GM12878 (cell line): ENCODE results near the gene FOXO3. TPM values are rescaled to one million over a fixed set of nuclear protein-coding genes. Genes with fewer than 3 reads are reported as not detected.

Experiments
- ATAC-seq: fragments of 200-7000 bp; cut with Tn5 transposase; 3 replicates; pipeline ENCODE4 v1.9.1; 2020; ENCODE audit warnings: mild to moderate bottlenecking, moderate library complexity
- BruUV-seq: library from RNA; stranded (reverse); fragments of 400-500 nt; replicated peaks from 2 replicates; lab custom pipeline; 2021; lab: Mats Ljungman, UMichigan
- CTCF ChIA-PET: fragments of 300-600 bp; sonication (Branson Sonifier 250); formaldehyde crosslinking; extraction: SDS; loops from one replicate; lab custom pipeline; 2021; ENCODE audit warnings: inconsistent platforms; lab: Yijun Ruan, JAX
- POLR2A ChIA-PET: fragments of 350-600 bp; formaldehyde crosslinking; extraction: SDS; loops from one replicate; lab custom pipeline; 2021; ENCODE audit warnings: inconsistent platforms; lab: Charles Lee
- RAD21 ChIA-PET: fragments of 300-600 bp; sonication (Branson Sonifier 250); formaldehyde crosslinking; loops from one replicate; lab custom pipeline; 2023; ENCODE audit warnings: antibody characterized with exemption; ENCODE audit not compliant: unreplicated experiment; lab: Charles Lee
- SMC1A ChIA-PET: fragments of 300-600 bp; sonication (Branson Sonifier 250); formaldehyde crosslinking; loops from one replicate; lab custom pipeline; 2023; ENCODE audit not compliant: unreplicated experiment, uncharacterized antibody; lab: Charles Lee
- DNase-seq: peaks from one replicate; pipeline ENCODE4 v3.0.0-alpha.2; 2011; ENCODE audit warnings: low read depth, low spot score
- FAIRE-seq: peaks from 3 replicates; lab custom pipeline; 2011; peaks lifted over from hg19 to GRCh38; lab: Jason Lieb, UNC
- H2AFZ ChIP-seq: 2 replicates; pipeline ENCODE4 v1.6.0; 2011; ENCODE audit warnings: low read depth, low read length, control low read depth; ENCODE audit not compliant: control insufficient read depth
- H3K27ac ChIP-seq: 2 replicates; pipeline ENCODE4 v1.5.1; 2011; ENCODE audit warnings: control low read depth; ENCODE audit not compliant: control insufficient read depth, insufficient read depth
- H3K27me3 ChIP-seq, 2 experiments: replicated peaks in 1 of 2; 2 replicates each; pipeline versions ENCODE4 v1.6.0 to v1.6.1; 2011; ENCODE audit warnings: low read length in 1 of 2; ENCODE audit not compliant: control insufficient read depth in 2 of 2, insufficient read depth in 2 of 2
- H3K36me3 ChIP-seq, 2 experiments: 2 replicates each; pipeline ENCODE4 v1.5.1; 2011; ENCODE audit warnings: low read length in 1 of 2; ENCODE audit not compliant: control insufficient read depth in 2 of 2, insufficient read depth in 2 of 2
- H3K4me1 ChIP-seq: 2 replicates; pipeline ENCODE4 v1.6.1; 2011; ENCODE audit warnings: mild to moderate bottlenecking, low read length, moderate library complexity, mixed read lengths; ENCODE audit not compliant: control insufficient read depth, insufficient read depth
- H3K4me2 ChIP-seq: 2 replicates; pipeline ENCODE4 v1.6.0; 2011; ENCODE audit warnings: control low read depth; ENCODE audit not compliant: control insufficient read depth, insufficient read depth
- H3K4me3 ChIP-seq: fragments of 200-600 bp; sonication (generic); 2 replicates; pipeline ENCODE4 v1.5.1; 2016
- H3K79me2 ChIP-seq: 2 replicates; pipeline ENCODE4 v1.6.0; 2011; ENCODE audit warnings: low read length; ENCODE audit not compliant: control insufficient read depth, insufficient read depth
- H3K9ac ChIP-seq: 2 replicates; pipeline ENCODE4 v1.8.0; 2011; ENCODE audit warnings: low read length, control low read depth, mixed read lengths; ENCODE audit not compliant: control insufficient read depth, insufficient read depth
- H3K9me3 ChIP-seq: replicated peaks from 3 replicates; pipeline ENCODE4 v1.5.1; 2011; ENCODE audit warnings: mild to moderate bottlenecking, low read length; ENCODE audit not compliant: control insufficient read depth, insufficient read depth
- H4K20me1 ChIP-seq: 2 replicates; pipeline ENCODE4 v1.6.0; 2011; ENCODE audit not compliant: control insufficient read depth, insufficient read depth
- ESRRA ChIP-seq: IDR thresholded peaks from 2 replicates; pipeline ENCODE4 v1.6.1; 2012; ENCODE audit warnings: mild to moderate bottlenecking, low read length, improper control_type of control experiment
- FOS ChIP-seq: IDR thresholded peaks from 3 replicates; pipeline ENCODE4 v1.6.1; 2011; ENCODE audit warnings: borderline replicate concordance; ENCODE audit not compliant: insufficient read length; ENCODE audit errors: extremely low read depth
- FOXK2 ChIP-seq: fragments of 450-650 bp; IDR thresholded peaks from 2 replicates; pipeline ENCODE4 v1.6.1; 2017; ENCODE audit warnings: mild to moderate bottlenecking, moderate library complexity
- HCFC1 ChIP-seq: fragments of 150-350 bp; IDR thresholded peaks from 2 replicates; pipeline ENCODE4 v1.6.1; 2014; ENCODE audit warnings: low read length
- MEF2B ChIP-seq: fragments of 450-650 bp; IDR thresholded peaks from 2 replicates; pipeline ENCODE4 v1.6.1; 2018; ENCODE audit warnings: mild to moderate bottlenecking, moderate library complexity; ENCODE audit not compliant: partially characterized antibody, poor library complexity, severe bottlenecking
- NBN ChIP-seq: fragments of 450-650 bp; IDR thresholded peaks from 2 replicates; pipeline ENCODE4 v1.6.1; 2016
- RB1 ChIP-seq: fragments of 450-650 bp; formaldehyde crosslinking; IDR thresholded peaks from 2 replicates; pipeline ENCODE4 v1.6.1; 2017; ENCODE audit warnings: mild to moderate bottlenecking, borderline replicate concordance
- SMAD1 ChIP-seq: fragments of 450-650 bp; IDR thresholded peaks from 2 replicates; pipeline ENCODE4 v1.6.1; 2018; ENCODE audit warnings: mild to moderate bottlenecking, low read depth; ENCODE audit not compliant: partially characterized antibody
- SRF ChIP-seq, 2 experiments: IDR thresholded peaks; 2 replicates each; pipeline ENCODE4 v1.6.1; 2011; ENCODE audit warnings: low read depth in 2 of 2, low read length in 2 of 2, mild to moderate bottlenecking in 1 of 2, moderate library complexity in 1 of 2
- YY1 ChIP-seq: IDR thresholded peaks from 2 replicates; pipeline ENCODE4 v1.6.1; 2011; ENCODE audit warnings: low read depth, mild to moderate bottlenecking, low read length
- ZNF207 ChIP-seq: fragments of 450-650 bp; IDR thresholded peaks from 2 replicates; pipeline ENCODE4 v1.6.1; 2014; ENCODE audit warnings: antibody characterized with exemption, mild to moderate bottlenecking, borderline replicate concordance
- WGBS: methylation state at CpG from one replicate; pipeline ENCODE4 v1.1.6; 2016; ENCODE audit warnings: low lambda C conversion rate; ENCODE audit not compliant: insufficient replicate concordance, insufficient coverage; ENCODE audit errors: missing lambda C conversion rate; 5-methylcytosine and 5-hydroxymethylcytosine counted together
- in situ Hi-C: fragments of 300-500 bp; cut with MboI; formaldehyde crosslinking; loops from 9 replicates; pipeline ENCODE4 v1.14.3; 2018; ENCODE audit warnings: mixed read lengths
- intact Hi-C: fragments of 100-400 bp; cut with micrococcal nuclease; formaldehyde crosslinking; loops from one replicate; pipeline ENCODE4 v1.14.2; 2022; ENCODE audit not compliant: unreplicated experiment
- polyA plus RNA-seq, 11 experiments: library from polyadenylated mRNA; depleted of rRNA in 4 of 11; unstranded in 6 of 11; stranded (reverse) in 5 of 11; fragments of >200 nt; fragmentation: Nextera tagmentation in 4 of 11; fragmentation: Illumina TruSeq in 1 of 11; extraction: Ambion mirVana in 4 of 11; extraction: Trizol in 1 of 11; gene quantifications; 1 replicate in 1 of 11; 2 replicates in 10 of 11; pipeline versions ENCODE4 v1.2.1 to v1.2.3, GENCODE V29; 2011 to 2016; ENCODE audit warnings: inconsistent platforms in 2 of 11, missing spikeins in 2 of 11, low read depth in 1 of 11
- total RNA-seq, 4 experiments: library from RNA; depleted of rRNA in 3 of 4; stranded (reverse); fragments of >200 nt in 3 of 4; fragmentation: Illumina TruSeq in 1 of 4; extraction: Trizol in 1 of 4; gene quantifications; 2 replicates each; pipeline versions ENCODE4 v1.2.1 to v1.2.3, GENCODE V29; 2013 to 2021

FOXO3 gene
- total and polyA plus RNA-seq, 10 of the 15 experiments (the other 5 are each of a cell fraction or from before 2014, with no cell fraction given): 0.82 to 4.5 (median 1.7) TPM

GRCh38 chr6:108666656-108667260 is 106.0 kb downstream of the FOXO3 start:
- Histone ChIP-seq H3K27ac (no peak overlapping the region), H3K36me3 (peaks cover 0 to 3% of the 10 kb centered on the region in 2 experiments; a peak in 1 of 4 replicates), H3K9ac (no peak overlapping the region), H3K4me3 (no peak overlapping the region), H3K4me1 (peaks cover 10% of the 10 kb centered on the region), H3K27me3 (no peaks in the 10 kb centered on the region), H4K20me1 (no peaks in the 10 kb centered on the region), H3K9me3 (no peaks in the 10 kb centered on the region), H2AFZ (no peak overlapping the region), H3K4me2 (no peak overlapping the region), H3K79me2 (peaks cover 1% of the 10 kb centered on the region)
- RAD21 ChIA-PET: no interaction called here
- TSS peak; percentile 23 for BruUV-seq
- SMC1A ChIA-PET: interaction anchor here (0.9 kb wide), 1 partner anchor 9 kb away, joined by 3 read pairs; no protein-coding TSS in a partner anchor
- CTCF ChIA-PET: no interaction called here
- FAIRE-seq (no peak), DNase-seq (no peak), ATAC-seq (no peak)
- intact Hi-C loops: no loop called here
- 99% methylated on average over 4 of the region's 4 CpGs for WGBS
- TF ChIP-seq ESRRA: no peak
- TF ChIP-seq YY1: no peak
- TF ChIP-seq RB1: no peak
- TF ChIP-seq HCFC1: no peak
- TF ChIP-seq NBN: no peak
- TF ChIP-seq SMAD1: no peak
- no peak for TF ChIP-seq FOXK2
- no peak for TF ChIP-seq FOS
- TF ChIP-seq MEF2B: no peak
- TF ChIP-seq ZNF207: no peak
- no peak for TF ChIP-seq SRF (IDR thresholded peaks at IDR 0.05; ENCODE audit: low read depth in 2 of 2, low read length in 2 of 2)
- POLR2A ChIA-PET: interaction anchor here (0.6 kb wide), 1 partner anchor 799 kb away, joined by 3 read pairs; no protein-coding TSS in a partner anchor
- in situ Hi-C loops: no loop called here
